ENCODE measurements around the gene MICAL2. TPM values are rescaled to one million over a fixed set of nuclear protein-coding genes. Genes with fewer than 3 reads are reported as not detected.
A peak's percentile ranks its signal among the peaks of the same experiment; 100 is the strongest.

MICAL2 gene, protein sequence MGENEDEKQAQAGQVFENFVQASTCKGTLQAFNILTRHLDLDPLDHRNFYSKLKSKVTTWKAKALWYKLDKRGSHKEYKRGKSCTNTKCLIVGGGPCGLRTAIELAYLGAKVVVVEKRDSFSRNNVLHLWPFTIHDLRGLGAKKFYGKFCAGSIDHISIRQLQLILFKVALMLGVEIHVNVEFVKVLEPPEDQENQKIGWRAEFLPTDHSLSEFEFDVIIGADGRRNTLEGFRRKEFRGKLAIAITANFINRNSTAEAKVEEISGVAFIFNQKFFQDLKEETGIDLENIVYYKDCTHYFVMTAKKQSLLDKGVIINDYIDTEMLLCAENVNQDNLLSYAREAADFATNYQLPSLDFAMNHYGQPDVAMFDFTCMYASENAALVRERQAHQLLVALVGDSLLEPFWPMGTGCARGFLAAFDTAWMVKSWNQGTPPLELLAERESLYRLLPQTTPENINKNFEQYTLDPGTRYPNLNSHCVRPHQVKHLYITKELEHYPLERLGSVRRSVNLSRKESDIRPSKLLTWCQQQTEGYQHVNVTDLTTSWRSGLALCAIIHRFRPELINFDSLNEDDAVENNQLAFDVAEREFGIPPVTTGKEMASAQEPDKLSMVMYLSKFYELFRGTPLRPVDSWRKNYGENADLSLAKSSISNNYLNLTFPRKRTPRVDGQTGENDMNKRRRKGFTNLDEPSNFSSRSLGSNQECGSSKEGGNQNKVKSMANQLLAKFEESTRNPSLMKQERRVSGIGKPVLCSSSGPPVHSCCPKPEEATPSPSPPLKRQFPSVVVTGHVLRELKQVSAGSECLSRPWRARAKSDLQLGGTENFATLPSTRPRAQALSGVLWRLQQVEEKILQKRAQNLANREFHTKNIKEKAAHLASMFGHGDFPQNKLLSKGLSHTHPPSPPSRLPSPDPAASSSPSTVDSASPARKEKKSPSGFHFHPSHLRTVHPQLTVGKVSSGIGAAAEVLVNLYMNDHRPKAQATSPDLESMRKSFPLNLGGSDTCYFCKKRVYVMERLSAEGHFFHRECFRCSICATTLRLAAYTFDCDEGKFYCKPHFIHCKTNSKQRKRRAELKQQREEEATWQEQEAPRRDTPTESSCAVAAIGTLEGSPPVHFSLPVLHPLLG
- total RNA-seq (ENCODE audit: unreplicated experiment): 4.4 TPM
- long read RNA-seq: 0 reads

DNA sequence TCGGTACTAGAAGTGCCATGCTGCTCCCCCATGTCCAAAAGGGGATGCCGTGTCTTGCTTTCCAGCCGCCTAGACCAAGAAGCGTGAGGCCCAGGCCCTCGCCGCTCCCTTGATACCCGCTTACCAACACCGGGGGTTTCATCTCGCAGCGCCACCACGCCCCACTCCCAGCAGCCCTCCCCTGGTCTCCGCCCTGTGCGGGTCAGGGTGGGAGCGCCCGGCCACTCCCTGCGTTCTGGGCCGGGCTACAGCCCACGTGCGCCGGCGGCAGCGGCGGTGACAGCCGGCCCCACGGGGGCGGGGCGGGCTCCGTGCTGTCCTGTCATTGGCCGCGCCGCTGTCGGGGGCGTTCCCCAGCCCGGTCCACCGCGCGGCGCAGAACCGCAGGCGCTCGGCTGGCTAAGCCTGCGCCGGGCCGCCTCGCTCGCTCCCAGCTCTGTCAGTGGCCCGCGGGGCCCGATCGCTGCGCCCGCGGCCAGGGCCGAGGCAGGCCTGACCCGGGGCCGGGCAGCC is at the start of gene MICAL2:
TSS of gene MICAL2 (plus strand) at position 390 of the 513 bp plus-strand sequence. CDS start 51,566 bp downstream, outside the sequence.
- Mint-ChIP-seq H3K36me3 (ENCODE audit: unreplicated experiment) (no peaks in the 10 kb centered on the region), H3K4me3 (ENCODE audit: unreplicated experiment) (peak within 1 kb of the TSS; percentile 86), H3K27me3 (ENCODE audit: unreplicated experiment) (peaks cover 18% of the 10 kb centered on the region), H3K4me1 (ENCODE audit: low read depth, unreplicated experiment) (no peaks in the 10 kb centered on the region), H3K27ac (ENCODE audit: unreplicated experiment) (no peak within 1 kb of the TSS), H3K9me3 (ENCODE audit: unreplicated experiment) (peaks cover 2% of the 10 kb centered on the region)
- TF ChIP-seq, protein P1, sequence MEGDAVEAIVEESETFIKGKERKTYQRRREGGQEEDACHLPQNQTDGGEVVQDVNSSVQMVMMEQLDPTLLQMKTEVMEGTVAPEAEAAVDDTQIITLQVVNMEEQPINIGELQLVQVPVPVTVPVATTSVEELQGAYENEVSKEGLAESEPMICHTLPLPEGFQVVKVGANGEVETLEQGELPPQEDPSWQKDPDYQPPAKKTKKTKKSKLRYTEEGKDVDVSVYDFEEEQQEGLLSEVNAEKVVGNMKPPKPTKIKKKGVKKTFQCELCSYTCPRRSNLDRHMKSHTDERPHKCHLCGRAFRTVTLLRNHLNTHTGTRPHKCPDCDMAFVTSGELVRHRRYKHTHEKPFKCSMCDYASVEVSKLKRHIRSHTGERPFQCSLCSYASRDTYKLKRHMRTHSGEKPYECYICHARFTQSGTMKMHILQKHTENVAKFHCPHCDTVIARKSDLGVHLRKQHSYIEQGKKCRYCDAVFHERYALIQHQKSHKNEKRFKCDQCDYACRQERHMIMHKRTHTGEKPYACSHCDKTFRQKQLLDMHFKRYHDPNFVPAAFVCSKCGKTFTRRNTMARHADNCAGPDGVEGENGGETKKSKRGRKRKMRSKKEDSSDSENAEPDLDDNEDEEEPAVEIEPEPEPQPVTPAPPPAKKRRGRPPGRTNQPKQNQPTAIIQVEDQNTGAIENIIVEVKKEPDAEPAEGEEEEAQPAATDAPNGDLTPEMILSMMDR (IDR thresholded peaks at IDR 0.05; ENCODE audit: partially characterized antibody, unreplicated experiment): no peak
- DNase-seq: peak; percentile 87

DNA sequence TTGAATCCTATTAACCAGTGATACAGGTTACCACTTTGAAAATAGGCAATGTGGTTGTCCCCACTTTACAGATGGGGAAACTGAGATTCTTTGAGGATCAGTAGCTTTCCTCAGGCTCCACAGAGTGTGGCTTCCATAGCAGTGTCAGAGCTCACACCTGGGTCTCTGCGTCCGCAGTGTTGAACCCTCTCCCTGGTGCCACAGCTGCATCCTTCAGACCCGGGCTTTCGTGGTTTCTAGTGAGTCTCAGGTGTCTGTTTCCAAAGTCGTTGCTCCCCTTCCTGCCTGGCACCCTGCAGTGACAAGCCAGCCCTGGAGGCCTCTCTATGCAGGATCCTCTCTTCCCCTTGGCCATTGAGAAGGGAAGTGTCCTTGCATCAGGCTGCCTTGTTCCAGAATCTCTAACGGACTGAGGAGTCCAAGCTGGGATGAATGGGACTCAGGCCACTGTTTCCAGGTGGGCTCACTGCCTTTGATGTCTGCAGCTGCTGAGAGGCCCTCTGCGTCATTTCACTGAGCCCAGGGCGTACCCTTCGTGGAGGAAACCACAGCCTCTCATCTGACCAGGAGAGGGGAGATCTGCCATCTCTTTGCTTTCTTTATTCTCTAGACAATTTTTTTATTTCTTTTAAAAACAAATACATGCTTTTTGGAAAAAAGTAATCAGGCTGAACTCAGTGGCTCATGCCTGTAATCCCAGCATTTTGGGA is 48.4 kb upstream of the MICAL2 start:
- Mint-ChIP-seq H3K4me3 (ENCODE audit: unreplicated experiment) (no peak overlapping the region), H3K27me3 (ENCODE audit: unreplicated experiment) (no peaks in the 10 kb centered on the region), H3K4me1 (ENCODE audit: low read depth, unreplicated experiment) (no peaks in the 10 kb centered on the region), H3K36me3 (ENCODE audit: unreplicated experiment) (no peaks in the 10 kb centered on the region), H3K27ac (ENCODE audit: unreplicated experiment) (no peak overlapping the region), H3K9me3 (ENCODE audit: unreplicated experiment) (peaks cover 1% of the 10 kb centered on the region)
- DNase-seq: no peak
- TF ChIP-seq, protein P1 (IDR thresholded peaks at IDR 0.05; ENCODE audit: partially characterized antibody, unreplicated experiment): no peak

DNA sequence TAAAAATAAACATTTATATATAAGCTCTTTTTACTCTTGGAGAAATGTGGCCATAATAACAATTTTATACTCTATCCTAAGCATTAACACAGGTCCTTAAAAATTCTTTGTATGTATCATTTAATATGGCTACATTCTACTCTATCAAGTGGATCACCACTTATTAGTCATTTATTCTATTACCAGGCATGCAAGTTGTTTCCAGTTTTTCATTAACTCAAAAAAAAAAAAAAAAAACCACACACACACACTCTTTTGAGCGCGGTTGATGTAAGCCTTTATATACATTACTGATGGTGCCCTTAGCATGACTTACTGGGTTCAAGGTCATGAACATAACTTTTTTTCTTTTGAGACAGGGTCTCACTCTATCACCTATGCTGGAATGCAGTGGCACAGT is 47.1 kb upstream of the MICAL2 start:
- no peaks in the 10 kb centered on the region for H3K4me1 Mint-ChIP-seq (ENCODE audit: low read depth, unreplicated experiment)
- H3K27ac Mint-ChIP-seq (ENCODE audit: unreplicated experiment): no peak overlapping the region
- peaks cover 1% of the 10 kb centered on the region for H3K9me3 Mint-ChIP-seq (ENCODE audit: unreplicated experiment)
- H3K27me3 Mint-ChIP-seq (ENCODE audit: unreplicated experiment): no peaks in the 10 kb centered on the region
- H3K36me3 Mint-ChIP-seq (ENCODE audit: unreplicated experiment): no peaks in the 10 kb centered on the region
- TF ChIP-seq, protein P1 (IDR thresholded peaks at IDR 0.05; ENCODE audit: partially characterized antibody, unreplicated experiment): no peak
- H3K4me3 Mint-ChIP-seq (ENCODE audit: unreplicated experiment): no peak overlapping the region
- no peak for DNase-seq

DNA sequence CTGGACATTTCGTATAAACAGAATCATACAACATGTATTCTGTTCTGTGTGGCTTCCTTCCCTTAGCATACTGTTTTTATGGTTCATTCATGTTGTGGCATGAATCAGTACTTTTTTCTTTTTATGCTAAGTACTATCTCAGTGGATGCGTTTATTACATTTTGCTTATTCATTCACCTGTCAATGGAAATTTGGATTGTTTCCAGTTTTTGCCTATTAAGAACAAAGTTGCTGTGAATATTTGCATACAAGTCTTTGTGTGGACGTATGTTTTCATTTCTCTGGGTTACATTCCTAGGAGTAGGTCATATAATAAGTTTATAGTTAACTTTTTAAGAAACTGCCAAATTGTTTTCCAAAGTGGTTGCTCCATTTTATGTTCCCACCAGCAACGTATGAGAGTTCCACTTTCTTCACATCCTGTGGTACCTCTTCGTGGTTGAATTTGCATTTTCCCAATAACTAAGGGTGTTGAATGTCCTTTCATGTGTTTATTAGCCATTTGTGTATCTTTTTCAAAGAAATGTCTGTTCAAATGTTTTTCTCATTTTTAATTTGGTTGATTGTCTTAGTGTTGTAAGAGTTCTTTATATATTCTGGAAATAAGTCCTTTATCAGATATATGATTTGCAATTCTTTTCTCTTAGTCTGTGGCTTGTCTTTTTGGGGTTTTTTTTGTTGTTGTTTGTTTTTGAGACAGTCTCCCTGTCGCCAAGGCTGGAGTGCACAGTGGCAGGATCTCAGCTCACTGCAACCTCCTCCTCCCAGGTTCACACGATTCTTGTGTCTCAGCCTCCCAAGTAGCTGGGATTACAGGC is 46.0 kb upstream of the MICAL2 start:
- Mint-ChIP-seq H3K4me3 (ENCODE audit: unreplicated experiment) (no peak overlapping the region), H3K27ac (ENCODE audit: unreplicated experiment) (no peak overlapping the region), H3K36me3 (ENCODE audit: unreplicated experiment) (no peaks in the 10 kb centered on the region), H3K27me3 (ENCODE audit: unreplicated experiment) (no peaks in the 10 kb centered on the region), H3K4me1 (ENCODE audit: low read depth, unreplicated experiment) (no peaks in the 10 kb centered on the region), H3K9me3 (ENCODE audit: unreplicated experiment) (peaks cover 1% of the 10 kb centered on the region)
- TF ChIP-seq, protein P1 (IDR thresholded peaks at IDR 0.05; ENCODE audit: partially characterized antibody, unreplicated experiment): no peak
- DNase-seq: no peak

Measured in glutamatergic neuron (in vitro differentiated cells).